ENCODE results near the gene PAK1.

DNA sequence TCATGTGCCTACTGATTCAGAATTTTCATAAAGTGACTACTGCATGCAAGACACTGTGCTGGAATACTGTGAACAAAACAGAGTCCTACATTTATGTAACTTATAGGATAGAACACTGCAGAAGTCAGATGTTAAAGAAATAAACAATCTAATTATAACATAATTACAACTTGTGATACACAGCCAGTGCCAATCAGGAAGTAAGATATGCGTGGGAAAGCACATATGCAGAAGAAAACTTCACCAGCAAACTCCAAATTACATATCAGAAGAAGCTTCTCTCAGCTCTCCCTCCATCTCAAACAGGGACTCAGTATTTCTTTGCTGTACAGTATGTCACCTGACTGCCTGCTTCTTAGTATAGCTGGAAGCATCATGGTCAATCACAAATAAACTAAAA, 37.4 kb downstream of the PAK1 start:
- no peak for TF ChIP-seq CTCF (IDR thresholded peaks at IDR 0.05)
- no peak for TF ChIP-seq POLR2AphosphoS5 (IDR thresholded peaks at IDR 0.05)
- TF ChIP-seq POLR2A (IDR thresholded peaks at IDR 0.05; ENCODE audit: low read depth), result no peak

Data from esophagus muscularis mucosa (tissue), 3 donors.